IPS DF 6.9 (cell line): Measurements from ENCODE around the gene CAMTA1.
"Not testable (repeated sequence)": the region's sequence is repeated elsewhere in the genome, so short reads cannot be mapped to it uniquely, and the experiment has no call there.

Experiments used
- DNase-seq: peaks from one replicate; pipeline ENCODE4 v3.0.0-alpha.2; 2013; ENCODE audit warnings: low read depth, low spot score
- H3K27ac ChIP-seq: one replicate; pipeline ENCODE4 v1.5.1; 2013; ENCODE audit warnings: low read length, control low read depth
- H3K27me3 ChIP-seq: 2 replicates; pipeline ENCODE4 v1.6.1; 2013; ENCODE audit warnings: mild to moderate bottlenecking, low read length; ENCODE audit not compliant: control insufficient read depth, insufficient read depth
- H3K36me3 ChIP-seq: 2 replicates; pipeline ENCODE4 v1.6.1; 2013; ENCODE audit warnings: low read length; ENCODE audit not compliant: control insufficient read depth, insufficient read depth
- H3K4me1 ChIP-seq: 2 replicates; pipeline ENCODE4 v1.6.1; 2013; ENCODE audit warnings: low read length; ENCODE audit not compliant: control insufficient read depth, insufficient read depth
- H3K4me3 ChIP-seq: 2 replicates; pipeline ENCODE4 v1.5.1; 2013; ENCODE audit warnings: mild to moderate bottlenecking, low read length
- H3K9me3 ChIP-seq: 2 replicates; pipeline ENCODE4 v1.6.1; 2013; ENCODE audit warnings: low read length, inconsistent platforms; ENCODE audit not compliant: control insufficient read depth, insufficient read depth
- WGBS: extraction: QIAGEN DNeasy Blood & Tissue Kit; methylation state at CpG from one replicate; pipeline ENCODE4 v1.1.7; 2013; ENCODE audit warnings: mixed read lengths, missing lambda C conversion rate; ENCODE audit not compliant: insufficient read length, insufficient coverage; 5-methylcytosine and 5-hydroxymethylcytosine counted together

Gene CAMTA1

DNA sequence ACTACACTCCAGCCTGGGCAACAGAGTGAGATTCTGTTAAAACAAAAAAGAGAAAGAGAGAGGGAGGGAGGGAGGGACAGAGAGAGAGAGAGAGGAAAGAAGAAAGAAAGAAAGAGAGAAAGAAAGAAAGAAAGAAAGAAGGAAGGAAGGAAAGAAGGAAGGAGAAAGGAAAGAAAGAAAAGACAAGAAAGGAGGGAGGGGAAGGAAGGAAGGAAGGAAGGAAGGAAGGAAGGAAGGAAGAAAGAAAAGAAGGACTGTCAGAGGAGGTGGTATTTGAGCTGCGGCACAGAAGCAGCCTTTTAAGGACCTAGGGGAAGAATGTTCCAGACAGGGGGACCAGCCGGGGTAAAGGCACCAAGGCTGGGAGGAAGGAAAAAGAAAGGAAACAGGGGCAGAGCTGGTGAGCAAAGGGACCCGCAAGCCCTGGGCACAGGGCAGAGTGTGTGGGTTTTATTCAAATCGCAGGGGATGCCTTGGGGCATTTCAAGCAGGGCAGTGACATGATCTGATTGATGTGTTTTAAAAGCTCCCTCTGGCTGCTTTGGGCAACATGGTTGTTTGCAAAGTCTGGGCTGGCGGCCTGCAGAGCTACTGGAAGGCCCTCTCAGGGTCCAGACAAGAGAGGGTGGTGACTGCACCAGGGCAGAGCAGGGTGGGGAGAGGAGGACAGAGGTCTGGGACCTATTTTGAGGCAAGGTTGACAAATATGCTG lies 808.9 kb downstream of the CAMTA1 start:
- H3K27ac ChIP-seq = no peak overlapping the region
- H3K4me3 ChIP-seq = no peak overlapping the region
- H3K4me1 ChIP-seq = no peaks in the 10 kb centered on the region
- no peaks in the 10 kb centered on the region for H3K36me3 ChIP-seq
- H3K27me3 ChIP-seq = no peaks in the 10 kb centered on the region
- no CpG with 5 or more reads among the region's 5 CpGs for WGBS
- DNase-seq = no peak
- H3K9me3 ChIP-seq = no peaks in the 10 kb centered on the region

DNA sequence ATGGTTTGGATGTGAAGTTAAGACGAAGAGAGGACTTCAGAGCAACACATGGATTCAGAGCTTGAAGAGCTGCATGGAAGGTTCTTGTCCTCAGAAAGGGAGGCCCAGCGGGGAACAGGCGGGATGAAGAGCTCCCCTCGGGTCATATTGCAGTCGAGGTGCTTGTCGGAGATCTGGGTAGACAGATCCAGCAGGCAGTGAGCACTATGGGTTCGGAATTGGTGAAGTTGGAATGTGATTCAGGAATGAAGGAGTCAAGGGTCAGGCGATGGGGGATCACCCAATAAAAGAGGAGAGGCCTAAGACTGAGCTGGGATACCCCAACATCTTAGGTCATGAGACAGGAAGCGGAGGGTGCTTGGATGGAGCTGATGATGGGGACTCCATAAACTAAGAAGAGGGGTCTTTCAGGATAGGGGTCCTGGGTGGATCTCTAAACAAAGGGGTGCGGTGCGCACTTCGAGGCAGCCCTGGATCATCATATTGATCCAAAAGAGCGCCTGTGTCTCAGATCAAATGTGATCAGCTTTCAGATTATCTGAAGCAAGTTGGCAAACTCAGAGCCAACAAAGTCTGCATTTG lies 809.6 kb downstream of the CAMTA1 start:
- DNase-seq = no peak

DNA sequence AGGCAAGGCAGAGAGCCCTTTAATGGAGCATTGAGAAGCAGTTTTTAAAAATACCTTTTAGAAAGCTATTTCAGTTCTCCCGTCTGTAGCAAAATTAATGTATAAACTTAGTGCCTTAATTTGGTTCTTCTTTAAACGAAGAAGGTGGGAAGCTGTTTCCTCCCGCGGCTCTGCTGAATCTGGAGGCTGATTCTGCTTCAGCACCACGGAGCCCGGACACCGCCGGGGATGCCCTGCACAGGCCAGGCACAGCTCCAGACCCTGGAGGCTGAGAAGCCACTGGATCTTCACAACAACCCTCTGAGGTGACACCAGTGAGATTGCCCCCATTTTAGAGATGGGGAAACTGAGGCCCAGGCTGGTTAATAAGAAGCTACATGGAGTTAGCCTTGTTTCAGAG lies 810.1 kb downstream of the CAMTA1 start:
- DNase-seq = no peak
- Histone ChIP-seq H3K27ac (no peak overlapping the region), H3K4me1 (no peaks in the 10 kb centered on the region), H3K9me3 (no peaks in the 10 kb centered on the region), H3K27me3 (no peaks in the 10 kb centered on the region), H3K36me3 (no peaks in the 10 kb centered on the region), H3K4me3 (no peak overlapping the region)
- no CpG with 5 or more reads among the region's 8 CpGs for WGBS

More for the DNA sequence above, 809.6 kb downstream of the CAMTA1 start:
- H3K27ac ChIP-seq = no peak overlapping the region
- no peaks in the 10 kb centered on the region for H3K4me1 ChIP-seq
- H3K9me3 ChIP-seq = no peaks in the 10 kb centered on the region
- H3K4me3 ChIP-seq = no peak overlapping the region
- no peaks in the 10 kb centered on the region for H3K27me3 ChIP-seq
- WGBS = no CpG with 5 or more reads among the region's 13 CpGs
- H3K36me3 ChIP-seq = no peaks in the 10 kb centered on the region

DNA sequence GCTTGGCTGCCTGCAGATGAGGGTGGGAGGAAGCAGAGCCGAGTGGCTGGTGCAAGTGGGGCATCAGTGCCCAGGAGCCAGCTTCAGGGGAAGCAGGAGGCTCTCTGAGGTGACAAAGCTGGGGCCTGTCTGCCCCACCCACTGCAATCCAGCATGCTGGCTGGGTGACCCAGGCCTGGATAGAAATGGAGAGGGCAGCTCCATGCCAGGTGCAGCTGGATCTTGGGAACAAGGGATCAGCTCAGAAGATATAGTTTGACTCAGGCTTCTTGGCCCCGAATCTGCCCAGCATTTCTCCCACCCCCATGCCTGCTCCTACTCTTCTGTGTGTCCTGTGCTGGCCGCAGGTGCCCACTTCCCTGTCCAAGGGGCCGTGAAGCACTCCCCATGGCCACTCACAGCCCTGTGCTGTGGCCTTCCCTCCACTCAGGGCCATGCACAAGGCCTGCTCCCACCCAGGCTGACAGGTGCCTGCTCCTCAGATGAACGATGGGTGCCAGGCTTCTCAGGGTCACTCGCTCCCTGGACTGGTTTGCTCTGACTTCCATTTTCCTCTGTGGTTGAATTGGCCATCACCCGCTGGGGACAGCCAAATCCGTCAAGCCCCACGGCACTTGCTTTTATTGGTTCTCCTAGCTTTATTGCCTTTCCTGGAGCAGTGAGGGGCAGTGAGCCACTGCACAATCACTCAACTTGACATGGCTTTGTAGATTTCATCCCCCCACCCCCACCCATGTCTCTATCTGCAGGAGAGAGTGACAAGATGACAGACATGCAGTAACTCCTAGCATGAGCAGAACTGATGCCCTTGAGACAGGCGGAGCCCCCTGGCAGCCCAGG lies 811.1 kb downstream of the CAMTA1 start:
- Histone ChIP-seq H3K9me3 (no peaks in the 10 kb centered on the region), H3K27me3 (no peaks in the 10 kb centered on the region), H3K36me3 (no peaks in the 10 kb centered on the region), H3K4me3 (no peak overlapping the region), H3K27ac (no peak overlapping the region), H3K4me1 (no peaks in the 10 kb centered on the region)
- WGBS = no CpG with 5 or more reads among the region's 10 CpGs
- DNase-seq = no peak

DNA sequence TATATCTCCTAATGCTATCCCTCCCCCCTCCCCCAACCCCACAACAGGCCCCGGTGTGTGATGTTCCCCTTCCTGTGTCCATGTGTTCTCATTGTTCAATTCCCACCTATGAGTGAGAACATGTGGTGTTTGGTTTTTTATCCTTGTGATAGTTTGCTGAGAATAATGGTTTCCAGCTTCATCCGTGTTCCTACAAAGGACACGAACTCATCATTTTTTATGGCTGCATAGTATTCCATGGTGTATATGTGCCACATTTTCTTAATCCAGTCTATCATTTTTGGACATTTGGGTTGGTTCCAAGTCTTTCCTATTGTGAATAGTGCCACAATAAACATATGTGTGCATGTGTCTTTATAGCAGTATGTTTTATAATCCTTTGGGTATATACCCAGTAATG lies 812.8 kb downstream of the CAMTA1 start:
- not testable (repeated sequence) for H3K36me3 ChIP-seq, DNase-seq, H3K27me3 ChIP-seq, H3K4me3 ChIP-seq, H3K4me1 ChIP-seq, H3K27ac ChIP-seq, H3K9me3 ChIP-seq
- no CpG with 5 or more reads among the region's 3 CpGs for WGBS

DNA sequence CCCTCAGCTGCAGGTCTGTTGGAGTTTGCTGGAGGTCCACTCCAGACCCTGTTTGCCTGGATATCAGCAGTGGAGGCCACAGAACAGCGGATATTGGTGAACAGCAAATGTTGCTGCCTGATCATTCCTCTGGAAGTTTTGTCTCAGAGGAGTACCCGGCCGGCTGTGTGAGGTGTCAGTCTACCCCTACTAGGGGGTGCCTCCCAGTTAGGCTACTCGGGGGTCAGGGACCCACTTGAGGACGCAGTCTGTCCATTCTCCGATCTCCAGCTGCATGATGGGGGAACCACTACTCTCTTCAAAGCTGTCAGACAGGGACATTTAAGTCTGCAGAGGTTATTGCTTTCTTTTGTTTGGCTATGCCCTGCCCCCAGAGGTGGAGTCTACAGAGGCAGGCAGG lies 819.7 kb downstream of the CAMTA1 start:
- DNase-seq, H3K36me3 ChIP-seq: not testable (repeated sequence)
- no CpG with 5 or more reads among the region's 6 CpGs for WGBS

DNA sequence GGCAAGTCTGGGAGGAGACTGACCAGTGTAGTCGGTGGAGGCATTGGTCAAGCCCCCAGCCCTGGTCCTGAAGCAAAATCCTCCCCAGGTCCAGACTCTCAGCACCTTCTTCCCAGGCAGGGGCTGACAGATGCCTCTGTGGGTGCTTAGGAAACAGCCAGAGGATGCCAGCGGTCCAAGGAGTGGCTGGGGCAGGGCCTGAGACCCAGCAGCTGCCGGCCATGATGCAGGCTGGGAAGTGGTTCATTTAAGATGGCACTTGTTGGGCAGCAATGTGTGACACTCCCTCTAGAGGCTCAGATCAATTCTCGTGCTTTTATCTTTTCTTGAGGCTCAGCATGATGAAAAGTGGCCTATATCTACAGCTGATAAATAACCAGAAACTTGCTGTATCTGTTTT lies 820.8 kb downstream of the CAMTA1 start:
- H3K27me3 ChIP-seq = no peaks in the 10 kb centered on the region
- peaks cover 9% of the 10 kb centered on the region; the same call in 1 of the 2 replicates for H3K4me1 ChIP-seq
- no peaks in the 10 kb centered on the region for H3K36me3 ChIP-seq
- no CpG with 5 or more reads among the region's 4 CpGs for WGBS
- no peaks in the 10 kb centered on the region for H3K9me3 ChIP-seq
- no peak for DNase-seq
- H3K27ac ChIP-seq = no peak overlapping the region
- no peak overlapping the region for H3K4me3 ChIP-seq

More for the DNA sequence above, 819.7 kb downstream of the CAMTA1 start:
- not testable (repeated sequence) for H3K27ac ChIP-seq, H3K9me3 ChIP-seq, H3K4me3 ChIP-seq, H3K4me1 ChIP-seq, H3K27me3 ChIP-seq

DNA sequence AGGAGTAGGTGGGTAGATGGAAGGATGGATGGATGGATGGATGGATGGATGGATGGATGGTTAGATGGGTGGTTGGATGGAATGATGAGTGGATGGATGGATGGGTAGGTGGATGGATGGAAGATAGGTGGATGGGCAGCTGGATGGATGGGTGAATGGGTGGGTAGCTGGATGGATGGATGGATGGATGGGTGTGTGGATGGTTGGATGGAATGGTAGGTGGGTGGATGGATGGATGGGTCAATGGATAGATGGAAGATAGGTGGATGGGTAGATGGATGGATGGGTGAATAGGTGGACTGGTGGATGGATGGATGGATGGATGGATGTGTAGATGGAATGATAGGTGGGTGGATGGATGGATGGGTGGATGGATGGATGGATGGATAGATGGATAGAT lies 821.8 kb downstream of the CAMTA1 start:
- H3K4me3 ChIP-seq = no peak overlapping the region
- no peaks in the 10 kb centered on the region for H3K36me3 ChIP-seq
- no peaks in the 10 kb centered on the region for H3K9me3 ChIP-seq
- no peaks in the 10 kb centered on the region for H3K27me3 ChIP-seq
- no peak for DNase-seq
- H3K27ac ChIP-seq = no peak overlapping the region
- peaks cover 9% of the 10 kb centered on the region; the same call in 1 of the 2 replicates for H3K4me1 ChIP-seq

DNA sequence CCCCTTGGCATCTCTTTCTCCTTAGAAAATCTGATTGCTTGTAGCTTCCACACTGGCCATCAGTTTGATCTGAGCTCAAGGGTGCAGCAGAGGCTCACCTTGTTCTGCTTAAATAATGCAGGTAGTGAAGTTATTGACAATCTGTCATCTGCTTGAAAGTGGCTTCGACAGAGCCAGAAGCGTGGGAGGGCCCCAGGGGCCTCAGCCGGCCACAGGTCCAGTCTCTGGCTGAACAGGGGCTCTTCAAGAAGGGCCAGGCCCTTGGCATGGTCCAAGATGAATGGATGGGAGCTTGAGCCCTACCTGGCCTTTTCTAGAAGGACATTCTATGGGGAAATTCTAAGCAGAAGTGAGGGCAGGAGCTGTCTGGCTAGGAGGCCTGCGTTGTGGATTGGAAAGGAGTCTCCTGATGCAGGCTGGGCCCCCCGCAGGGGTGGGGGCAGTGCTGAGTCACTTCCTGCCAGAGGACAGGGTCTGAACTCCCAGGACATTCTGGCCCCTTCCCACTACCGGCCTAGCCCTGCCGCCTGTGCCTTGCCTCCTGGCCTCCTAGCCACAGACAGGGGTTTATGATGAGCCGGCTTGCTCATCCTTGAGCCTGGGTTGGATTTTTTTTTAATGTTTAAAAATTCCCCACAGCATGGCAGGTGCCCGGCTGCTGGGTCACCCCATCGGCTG lies 823.5 kb downstream of the CAMTA1 start:
- Histone ChIP-seq H3K36me3 (no peaks in the 10 kb centered on the region), H3K9me3 (no peaks in the 10 kb centered on the region), H3K4me1 (peaks cover 9% of the 10 kb centered on the region; the same call in 1 of the 2 replicates), H3K4me3 (no peak overlapping the region), H3K27me3 (no peaks in the 10 kb centered on the region), H3K27ac (no peak overlapping the region)
- peak; percentile 61 for DNase-seq
- WGBS = no CpG with 5 or more reads among the region's 10 CpGs

DNA sequence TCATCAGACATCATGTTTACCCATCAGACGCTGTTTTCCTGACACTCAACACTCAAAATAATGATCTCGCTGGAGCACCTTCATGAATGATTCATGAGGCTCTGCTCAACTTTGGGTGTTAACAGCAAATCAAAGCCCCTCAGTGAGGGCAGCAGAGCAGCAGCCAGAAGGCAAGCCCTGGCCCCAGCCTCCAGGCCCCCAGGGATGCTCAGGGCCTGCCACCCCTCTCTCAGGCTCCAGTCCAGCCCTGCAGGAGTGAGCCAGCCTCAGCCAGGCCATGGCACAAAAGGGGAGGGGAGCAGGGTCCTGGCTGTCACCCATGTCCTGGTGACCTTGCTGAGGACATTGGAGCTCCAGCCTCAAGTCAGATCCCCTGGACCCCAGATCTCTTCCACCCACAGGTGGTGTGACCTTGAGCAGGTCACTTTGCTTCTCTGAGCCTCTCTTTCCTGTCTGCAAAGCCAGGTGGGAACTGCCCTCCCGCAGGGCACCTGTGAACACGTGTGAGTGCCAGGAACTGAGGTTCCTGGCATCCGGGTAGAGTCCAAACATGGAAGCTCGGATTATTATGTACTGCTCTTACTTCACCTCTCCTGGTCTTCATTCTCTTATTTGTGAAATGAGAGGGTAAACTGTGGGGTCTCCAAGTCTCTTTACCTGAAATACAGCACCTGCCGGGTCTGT lies 824.2 kb downstream of the CAMTA1 start:
- Histone ChIP-seq H3K27ac (no peak overlapping the region), H3K4me3 (no peak overlapping the region), H3K27me3 (no peaks in the 10 kb centered on the region), H3K4me1 (peaks cover 9% of the 10 kb centered on the region; the same call in 1 of the 2 replicates), H3K36me3 (no peaks in the 10 kb centered on the region), H3K9me3 (no peaks in the 10 kb centered on the region)
- WGBS = no CpG with 5 or more reads among the region's 7 CpGs
- DNase-seq = no peak
